ENCODE results near the gene ATG14. TPM values are rescaled to one million over a fixed set of nuclear protein-coding genes. Genes with fewer than 3 reads are reported as not detected.
"Not testable (repeated sequence)": the region's sequence is repeated elsewhere in the genome, so short reads cannot be mapped to it uniquely, and the experiment has no call there.

The ATG14 gene
- total RNA-seq, 1 experiment from 2014 or later: 8.3 TPM

GRCh38 chr14:55350461-55350860 lies 61.2 kb downstream of the ATG14 start:
- Histone ChIP-seq H3K4me1 (replicated peaks) (no peaks in the 10 kb centered on the region), H3K36me3 (peaks cover 35% of the 10 kb centered on the region), H3K27me3 (replicated peaks) (no peaks in the 10 kb centered on the region), H3K4me3 (no peak overlapping the region), H3K27ac (no peak overlapping the region), H3K9me3 (replicated peaks) (no peaks in the 10 kb centered on the region)
- DNase-seq (ENCODE audit: low read depth in 1 of 2, low spot score in 2 of 2): no peak

- Histone ChIP-seq H3K9me3 (replicated peaks) (no peaks in the 10 kb centered on the region), H3K27me3 (replicated peaks) (no peaks in the 10 kb centered on the region), H3K4me1 (replicated peaks) (no peaks in the 10 kb centered on the region), H3K27ac (no peak overlapping the region), H3K36me3 (peaks cover 31% of the 10 kb centered on the region), H3K4me3 (no peak overlapping the region)
- DNase-seq (ENCODE audit: low read depth in 1 of 2, low spot score in 2 of 2): no peak
Measured at GRCh38 chr14:55349565-55349964, 62.1 kb downstream of the ATG14 start.

DNA sequence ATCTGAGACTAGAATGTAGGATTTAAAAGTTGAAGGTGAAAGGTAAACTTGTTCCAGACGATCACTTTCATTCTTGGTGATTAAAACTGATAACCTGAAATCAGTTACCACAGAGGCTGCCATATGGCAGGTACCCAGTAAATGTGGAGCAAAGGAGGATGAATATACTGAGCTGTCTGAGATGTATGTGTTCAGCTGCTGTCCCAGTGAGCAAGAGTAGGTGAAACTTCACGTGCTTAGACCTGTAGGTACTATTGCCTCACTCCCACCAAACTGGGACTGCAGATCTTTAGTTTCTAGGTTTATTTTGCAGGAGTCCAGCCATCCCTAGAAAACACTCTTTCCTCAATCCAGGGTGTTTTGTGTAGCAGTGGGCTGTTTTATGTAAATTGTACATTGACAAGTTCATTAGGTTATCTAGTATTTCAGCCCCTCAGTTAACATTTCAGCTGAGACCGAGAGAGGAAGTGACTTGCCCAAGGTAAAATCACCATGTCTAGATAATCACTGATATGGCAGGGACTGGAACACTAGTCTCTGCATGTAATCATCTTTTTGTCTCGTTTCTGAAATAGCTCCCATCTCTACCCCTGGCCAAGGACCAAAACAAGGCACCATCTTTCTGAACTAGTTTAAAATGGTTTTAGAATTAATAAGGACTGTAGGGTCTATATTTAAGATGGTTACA lies 62.7 kb downstream of the ATG14 start:
- Histone ChIP-seq H3K9me3 (replicated peaks) (no peaks in the 10 kb centered on the region), H3K27me3 (replicated peaks) (no peaks in the 10 kb centered on the region), H3K27ac (no peak overlapping the region), H3K36me3 (peaks cover 25% of the 10 kb centered on the region), H3K4me1 (replicated peaks) (no peaks in the 10 kb centered on the region), H3K4me3 (no peak overlapping the region)
- DNase-seq (ENCODE audit: low read depth in 1 of 2, low spot score in 2 of 2): no peak

GRCh38 chr14:55347748-55348147 lies 63.9 kb downstream of the ATG14 start:
- no peaks in the 10 kb centered on the region for H3K27me3 ChIP-seq (replicated peaks)
- no peaks in the 10 kb centered on the region for H3K4me1 ChIP-seq (replicated peaks)
- H3K9me3 ChIP-seq (replicated peaks): no peaks in the 10 kb centered on the region
- no peak overlapping the region for H3K4me3 ChIP-seq
- DNase-seq (ENCODE audit: low read depth in 1 of 2, low spot score in 2 of 2): no peak
- H3K36me3 ChIP-seq: peaks cover 23% of the 10 kb centered on the region
- H3K27ac ChIP-seq: no peak overlapping the region

DNA sequence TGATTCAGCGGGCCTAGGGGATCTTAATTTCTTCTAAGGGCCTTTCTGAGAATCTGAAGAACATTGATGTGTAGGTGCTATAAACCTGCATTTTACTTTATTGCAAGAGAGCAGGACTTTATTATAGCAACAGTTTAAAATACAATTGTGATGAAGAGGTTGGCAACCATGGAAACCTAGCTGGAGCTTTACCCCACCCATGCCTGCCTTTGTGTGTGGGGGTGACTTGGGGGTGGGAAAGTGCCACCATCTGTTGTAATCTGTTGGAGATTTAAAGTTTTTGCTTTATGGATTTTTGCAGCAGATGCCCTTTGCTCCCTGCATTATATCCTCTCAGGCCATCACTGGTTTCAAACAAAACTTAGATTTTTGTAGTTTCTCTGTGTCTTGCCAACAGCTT lies 64.6 kb downstream of the ATG14 start:
- Histone ChIP-seq H3K4me1 (replicated peaks) (no peaks in the 10 kb centered on the region), H3K36me3 (peaks cover 16% of the 10 kb centered on the region), H3K27ac (no peak overlapping the region), H3K9me3 (replicated peaks) (no peaks in the 10 kb centered on the region), H3K4me3 (no peak overlapping the region), H3K27me3 (replicated peaks) (no peaks in the 10 kb centered on the region)
- no peak for DNase-seq (ENCODE audit: low read depth in 1 of 2, low spot score in 2 of 2)

- not testable (repeated sequence) for H3K9me3 ChIP-seq (replicated peaks); H3K27ac ChIP-seq; H3K4me3 ChIP-seq; DNase-seq (ENCODE audit: low read depth in 1 of 2, low spot score in 2 of 2); H3K27me3 ChIP-seq (replicated peaks); H3K4me1 ChIP-seq (replicated peaks); H3K36me3 ChIP-seq
Measured at GRCh38 chr14:55344582-55345163, 67.0 kb downstream of the ATG14 start.

DNA sequence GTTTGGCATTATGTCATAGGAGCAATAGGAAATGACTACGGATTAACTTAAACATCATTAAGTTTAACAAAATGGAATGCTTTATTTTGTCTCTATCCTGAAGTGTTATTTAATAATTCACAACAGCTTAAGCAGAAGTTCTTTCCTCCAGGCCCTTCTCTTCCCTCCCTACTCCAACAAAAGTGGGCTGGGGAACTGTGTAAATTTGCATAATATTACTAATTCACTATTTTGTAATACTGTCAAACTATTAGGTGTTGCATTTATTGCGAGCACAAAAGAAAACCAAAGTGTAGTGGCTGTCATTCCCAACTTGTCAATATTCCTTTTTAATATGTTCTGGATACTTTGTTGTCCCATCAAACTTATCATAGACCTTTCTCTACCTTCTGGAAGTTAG lies 69.8 kb downstream of the ATG14 start:
- Histone ChIP-seq H3K9me3 (replicated peaks) (no peaks in the 10 kb centered on the region), H3K4me3 (no peak overlapping the region), H3K27me3 (replicated peaks) (no peaks in the 10 kb centered on the region), H3K4me1 (replicated peaks) (no peaks in the 10 kb centered on the region), H3K36me3 (0 out of 2 replicates have a peak, but pooled peaks cover 3% of the 10 kb centered on the region), H3K27ac (no peak overlapping the region)
- no peak for DNase-seq (ENCODE audit: low read depth in 1 of 2, low spot score in 2 of 2)

GRCh38 chr14:55340482-55340881 lies 71.1 kb downstream of the ATG14 start:
- Histone ChIP-seq H3K36me3 (0 out of 2 replicates have a peak, but pooled peaks cover 3% of the 10 kb centered on the region), H3K27ac (no peak overlapping the region), H3K27me3 (replicated peaks) (no peaks in the 10 kb centered on the region), H3K4me3 (no peak overlapping the region), H3K9me3 (replicated peaks) (no peaks in the 10 kb centered on the region), H3K4me1 (replicated peaks) (no peaks in the 10 kb centered on the region)
- no peak for DNase-seq (ENCODE audit: low read depth in 1 of 2, low spot score in 2 of 2)

DNA sequence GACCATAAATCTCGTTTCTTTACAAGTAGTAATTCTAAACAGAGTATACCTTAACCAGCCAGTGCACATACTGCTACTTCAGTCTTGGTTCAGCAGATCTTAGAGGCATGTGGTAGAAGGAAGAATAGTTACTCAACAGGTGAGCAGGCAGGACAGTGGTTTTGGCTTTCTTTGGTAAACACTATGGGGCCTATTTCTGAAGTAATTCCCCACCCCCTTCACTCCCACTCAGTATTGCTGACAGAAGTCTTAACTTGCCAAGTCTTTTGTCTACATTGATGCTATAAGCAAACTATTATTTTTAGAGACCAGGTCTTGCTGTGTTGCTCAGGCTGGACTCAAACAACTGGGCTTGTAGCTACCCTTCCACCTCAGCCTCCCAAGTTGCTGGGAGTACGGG lies 71.9 kb downstream of the ATG14 start:
- H3K9me3 ChIP-seq (replicated peaks): no peaks in the 10 kb centered on the region
- 0 out of 2 replicates have a peak, but pooled peaks cover 3% of the 10 kb centered on the region for H3K36me3 ChIP-seq
- no peaks in the 10 kb centered on the region for H3K27me3 ChIP-seq (replicated peaks)
- no peak for DNase-seq (ENCODE audit: low read depth in 1 of 2, low spot score in 2 of 2)
- H3K4me1 ChIP-seq (replicated peaks): peaks cover 5% of the 10 kb centered on the region
- no peak overlapping the region for H3K27ac ChIP-seq
- H3K4me3 ChIP-seq: no peak overlapping the region

GRCh38 chr14:55336691-55337090 lies 74.9 kb downstream of the ATG14 start:
- no peak overlapping the region for H3K27ac ChIP-seq
- no peaks in the 10 kb centered on the region for H3K27me3 ChIP-seq (replicated peaks)
- H3K4me1 ChIP-seq (replicated peaks): peaks cover 30% of the 10 kb centered on the region
- DNase-seq (ENCODE audit: low read depth in 1 of 2, low spot score in 2 of 2): no peak
- no peaks in the 10 kb centered on the region for H3K9me3 ChIP-seq (replicated peaks)
- H3K36me3 ChIP-seq: 0 out of 2 replicates have a peak, but pooled peaks cover 3% of the 10 kb centered on the region
- H3K4me3 ChIP-seq: no peak overlapping the region

DNA sequence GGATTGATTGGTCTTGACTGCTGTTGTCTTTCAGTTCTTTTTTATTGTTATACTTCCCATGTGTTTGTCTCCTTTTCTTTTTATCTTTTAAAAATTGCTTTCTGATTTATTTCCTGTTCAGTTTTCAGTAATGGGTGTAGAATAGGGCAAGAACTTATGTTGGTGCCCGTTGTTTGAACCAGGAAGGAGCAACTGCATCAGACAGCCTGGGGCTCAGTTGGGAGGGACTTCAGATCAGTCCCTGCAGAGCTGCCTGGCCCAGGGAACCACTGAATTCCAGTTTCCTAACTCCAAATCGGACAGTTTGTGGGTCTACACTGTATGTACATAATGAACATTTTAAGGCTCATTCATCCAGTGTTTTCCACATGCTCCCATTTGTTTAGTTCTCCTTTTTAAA lies 75.5 kb downstream of the ATG14 start:
- Histone ChIP-seq H3K4me1 (replicated peaks) (peaks cover 30% of the 10 kb centered on the region), H3K27ac (no peak overlapping the region), H3K4me3 (no peak overlapping the region), H3K9me3 (replicated peaks) (no peaks in the 10 kb centered on the region), H3K27me3 (replicated peaks) (no peaks in the 10 kb centered on the region), H3K36me3 (0 out of 2 replicates have a peak, but pooled peaks cover 3% of the 10 kb centered on the region)
- DNase-seq (ENCODE audit: low read depth in 1 of 2, low spot score in 2 of 2): no peak

GRCh38 chr14:55333711-55334485 lies 77.7 kb downstream of the ATG14 start:
- 0 out of 2 replicates have a peak, but pooled peaks cover 3% of the 10 kb centered on the region for H3K36me3 ChIP-seq
- no peak overlapping the region for H3K27ac ChIP-seq
- H3K4me3 ChIP-seq: no peak overlapping the region
- DNase-seq (ENCODE audit: low read depth in 1 of 2, low spot score in 2 of 2): peak; percentile 50 to 82
- peaks cover 30% of the 10 kb centered on the region for H3K4me1 ChIP-seq (replicated peaks)
- no peaks in the 10 kb centered on the region for H3K27me3 ChIP-seq (replicated peaks)
- H3K9me3 ChIP-seq (replicated peaks): no peaks in the 10 kb centered on the region

DNA sequence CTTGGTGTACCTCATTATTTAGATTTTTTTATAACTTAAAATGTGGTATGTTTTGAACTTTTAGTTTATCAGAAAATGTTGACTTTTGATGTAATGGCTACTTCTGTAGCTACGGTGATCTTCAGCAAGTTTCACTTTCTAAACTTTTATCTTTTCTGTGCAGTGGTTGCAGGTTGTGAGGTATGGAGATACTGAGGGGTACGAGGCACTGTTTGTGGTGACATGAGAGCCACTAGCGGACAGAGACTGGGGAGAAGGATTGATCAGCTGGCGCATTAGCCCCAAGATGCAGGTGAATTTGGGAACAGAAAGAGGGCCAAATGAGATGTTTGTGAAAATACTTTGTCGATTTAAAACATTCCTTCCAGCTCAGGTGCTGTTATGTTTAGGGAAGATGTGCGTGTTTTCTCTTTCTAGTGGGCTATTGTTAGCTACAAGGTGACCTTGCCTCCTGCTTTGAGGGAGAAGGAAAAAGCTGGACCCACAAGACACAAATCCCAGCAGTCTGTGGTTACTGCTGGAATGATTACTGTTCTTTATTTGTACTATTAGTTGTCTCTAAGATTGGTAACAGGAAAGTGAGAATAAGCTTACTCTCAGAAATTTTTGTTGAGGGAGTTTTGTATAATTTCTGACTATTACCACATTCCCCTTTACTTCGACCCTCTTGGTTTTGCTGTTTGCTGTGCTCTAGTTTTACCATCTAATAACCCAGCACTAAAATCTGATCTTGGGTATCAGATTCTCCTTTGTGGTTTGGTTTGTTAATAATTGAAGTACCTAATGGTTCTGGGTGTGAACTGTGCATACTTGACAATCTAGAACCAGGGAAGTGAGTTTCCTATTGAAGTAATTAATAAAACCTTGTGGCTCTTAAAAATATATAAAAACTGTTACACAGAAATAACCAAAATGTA lies 78.7 kb downstream of the ATG14 start:
- H3K36me3 ChIP-seq: 0 out of 2 replicates have a peak, but pooled peaks cover 3% of the 10 kb centered on the region
- H3K27ac ChIP-seq: no peak overlapping the region
- H3K4me1 ChIP-seq (replicated peaks): peaks cover 30% of the 10 kb centered on the region
- H3K4me3 ChIP-seq: no peak overlapping the region
- DNase-seq (ENCODE audit: low read depth in 1 of 2, low spot score in 2 of 2): peak in 1 of 2 experiments; percentile 22
- no peaks in the 10 kb centered on the region for H3K27me3 ChIP-seq (replicated peaks)
- H3K9me3 ChIP-seq (replicated peaks): no peaks in the 10 kb centered on the region

Measured in SJSA1 (cell line).